Ovary (tissue), 9 donors: ENCODE results near the gene MRPS2. TPM values are rescaled to one million over a fixed set of nuclear protein-coding genes. Genes with fewer than 3 reads are reported as not detected.
"Not testable (repeated sequence)": the region's sequence is repeated elsewhere in the genome, so short reads cannot be mapped to it uniquely, and the experiment has no call there.

Experiments used
- DNase-seq, 5 donors: peaks; one replicate each; pipeline ENCODE4 v3.0.0-alpha.2; 2019 to 2020
- H3K27ac ChIP-seq, 2 donors: fragments of 200-600 bp; one replicate each; pipeline versions ENCODE4 v1.5.1 to v1.8.0; 2019 to 2022
- H3K27me3 ChIP-seq: fragments of 200-600 bp; one replicate; pipeline ENCODE4 v1.8.0; 2022
- H3K36me3 ChIP-seq: fragments of 200-600 bp; sonication (generic); one replicate; pipeline ENCODE4 v1.5.1; 2019
- H3K4me1 ChIP-seq: one replicate; pipeline ENCODE4 v1.8.1; 2013; ENCODE audit warnings: mild to moderate bottlenecking, moderate library complexity; ENCODE audit not compliant: insufficient read depth
- H3K4me3 ChIP-seq: fragments of 200-600 bp; sonication (generic); one replicate; pipeline ENCODE4 v1.5.1; 2017
- H3K9me3 ChIP-seq, 2 donors: fragments of 200-600 bp in 1 of 2; sonication (generic) in 1 of 2; one replicate each; pipeline versions ENCODE4 v1.5.1 to v1.8.1; 2013 to 2019; ENCODE audit warnings: mild to moderate bottlenecking in 1 of 2, moderate library complexity in 1 of 2
- EP300 ChIP-seq: sonication (generic); formaldehyde crosslinking; IDR thresholded peaks from one replicate; pipeline ENCODE4 v1.6.1; 2017; ENCODE audit warnings: antibody characterized with exemption
- POLR2A ChIP-seq: fragments of 450-650 bp; IDR thresholded peaks from one replicate; pipeline ENCODE4 v1.6.1; 2017; ENCODE audit warnings: antibody characterized with exemption, mild to moderate bottlenecking, moderate library complexity
- WGBS, 3 donors: extraction: QIAGEN DNeasy Blood & Tissue Kit in 1 of 3; methylation state at CpG; one replicate each; pipeline versions ENCODE4 v1.1.5 to v1.1.7; 2013 to 2017; 5-methylcytosine and 5-hydroxymethylcytosine counted together
- intact Hi-C, 4 donors: fragments of 100-400 bp; cut with DNase I; formaldehyde crosslinking; loops; one replicate each; pipeline versions ENCODE4 v1.11.0 to v1.15.1; 2022 to 2023
- polyA plus RNA-seq, 2 donors: library from polyadenylated mRNA; stranded (reverse); fragments of 200-250 nt in 1 of 2; fragments of 350-450 nt in 1 of 2; fragmentation: Illumina TruSeq in 1 of 2; extraction: RNeasy Lipid Tissue Mini Kit (QIAGEN cat#74804) in 1 of 2; gene quantifications; one replicate each; pipeline ENCODE4 v1.2.3, GENCODE V29; 2013 to 2014
- total RNA-seq, 7 donors: library from RNA; depleted of rRNA in 2 of 7; stranded (reverse); fragments of >200 nt in 2 of 7; fragmentation: NEBNext Ultra II Directional in 3 of 7; extraction: Animal tissue kit (Norgen Biotek cat#: 25700) in 3 of 7; gene quantifications; one replicate each; pipeline versions ENCODE4 v1.1.0 to v1.2.4, GENCODE V29; 2016 to 2023
- TF ChIP-seq, protein P1 (sequence below), 3 donors: fragments of 450-650 bp in 2 of 3; fragments of 200-600 bp in 1 of 3; IDR thresholded peaks; one replicate each; pipeline versions ENCODE4 v1.5.1 to v1.8.0; 2016 to 2022; ENCODE audit warnings: antibody characterized with exemption in 3 of 3, mild to moderate bottlenecking in 1 of 3
- donor health status: DM: no; HTN: no; CAD: no; lungs with moderate emphysema.
- donor health status: DM: no; HTN: no; CAD: no.
- donor health status: Bipolar disorder and iron deficiency.
- donor health status: DM: yes; HTN: yes; CAD: no.
- donor health status: DM: no; HTN: no; CAD: no.
- donor health status: DM: yes; HTN: yes; CAD: no.

MRPS2 gene
- total and polyA plus RNA-seq, 9 donors = 9.7 to 53.2 (median 30.4) TPM

GRCh38 chr9:135547756-135548736 lies 47.6 kb downstream of the MRPS2 start:
- intact Hi-C loops = no loop called here
- no peaks in the 10 kb centered on the region for H3K4me1 ChIP-seq
- no peak overlapping the region for H3K4me3 ChIP-seq
- no peak for DNase-seq
- no peaks in the 10 kb centered on the region for H3K36me3 ChIP-seq
- TF ChIP-seq EP300 (no peak), POLR2A (no peak)
- TF ChIP-seq, protein P1, sequence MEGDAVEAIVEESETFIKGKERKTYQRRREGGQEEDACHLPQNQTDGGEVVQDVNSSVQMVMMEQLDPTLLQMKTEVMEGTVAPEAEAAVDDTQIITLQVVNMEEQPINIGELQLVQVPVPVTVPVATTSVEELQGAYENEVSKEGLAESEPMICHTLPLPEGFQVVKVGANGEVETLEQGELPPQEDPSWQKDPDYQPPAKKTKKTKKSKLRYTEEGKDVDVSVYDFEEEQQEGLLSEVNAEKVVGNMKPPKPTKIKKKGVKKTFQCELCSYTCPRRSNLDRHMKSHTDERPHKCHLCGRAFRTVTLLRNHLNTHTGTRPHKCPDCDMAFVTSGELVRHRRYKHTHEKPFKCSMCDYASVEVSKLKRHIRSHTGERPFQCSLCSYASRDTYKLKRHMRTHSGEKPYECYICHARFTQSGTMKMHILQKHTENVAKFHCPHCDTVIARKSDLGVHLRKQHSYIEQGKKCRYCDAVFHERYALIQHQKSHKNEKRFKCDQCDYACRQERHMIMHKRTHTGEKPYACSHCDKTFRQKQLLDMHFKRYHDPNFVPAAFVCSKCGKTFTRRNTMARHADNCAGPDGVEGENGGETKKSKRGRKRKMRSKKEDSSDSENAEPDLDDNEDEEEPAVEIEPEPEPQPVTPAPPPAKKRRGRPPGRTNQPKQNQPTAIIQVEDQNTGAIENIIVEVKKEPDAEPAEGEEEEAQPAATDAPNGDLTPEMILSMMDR (IDR thresholded peaks at IDR 0.05) = no peak
- 75 to 88% (median 83%) methylated on average over 27 to 28 of the region's 28 CpGs for WGBS, 3 donors
- H3K9me3 ChIP-seq = no peaks in the 10 kb centered on the region
- H3K27ac ChIP-seq = no peak overlapping the region
- H3K27me3 ChIP-seq = no peaks in the 10 kb centered on the region

GRCh38 chr9:135549478-135550343 lies 49.2 kb downstream of the MRPS2 start:
- H3K27ac ChIP-seq, DNase-seq, intact Hi-C loops, H3K36me3 ChIP-seq, H3K4me3 ChIP-seq, H3K4me1 ChIP-seq, H3K9me3 ChIP-seq, H3K27me3 ChIP-seq: not testable (repeated sequence)
- WGBS, 3 donors = 70 to 78% (median 74%) methylated on average over 17 to 28 of the region's 28 CpGs

- no peak overlapping the region for H3K27ac ChIP-seq
- no peaks in the 10 kb centered on the region for H3K36me3 ChIP-seq
- no peaks in the 10 kb centered on the region for H3K9me3 ChIP-seq
- no peak overlapping the region for H3K4me3 ChIP-seq
- H3K27me3 ChIP-seq = no peaks in the 10 kb centered on the region
- DNase-seq = no peak
- WGBS, 3 donors = 57 to 63% (median 62%) methylated on average over 17 of the region's 17 CpGs
- TF ChIP-seq, protein P1 (IDR thresholded peaks at IDR 0.05) = no peak
- TF ChIP-seq POLR2A (no peak), EP300 (no peak)
- no peaks in the 10 kb centered on the region for H3K4me1 ChIP-seq
- intact Hi-C loops = no loop called here
Observed at GRCh38 chr9:135550344-135550918, 49.9 kb downstream of the MRPS2 start.

- Histone ChIP-seq H3K36me3 (no peaks in the 10 kb centered on the region), H3K4me1 (no peaks in the 10 kb centered on the region), H3K9me3 (no peaks in the 10 kb centered on the region), H3K27me3 (no peaks in the 10 kb centered on the region), H3K4me3 (no peak overlapping the region), H3K27ac (no peak overlapping the region)
- no peak for DNase-seq
- TF ChIP-seq POLR2A (no peak), EP300 (no peak)
- TF ChIP-seq, protein P1 (IDR thresholded peaks at IDR 0.05) = no peak
- intact Hi-C loops = no loop called here
- WGBS, 3 donors = 59 to 72% (median 63%) methylated on average over 14 of the region's 14 CpGs
Observed at GRCh38 chr9:135551031-135551430, 50.5 kb downstream of the MRPS2 start.
